Vagina (tissue), 2 donors: ENCODE results near the gene GNAT2.

Experiments
- POLR2A ChIP-seq, 2 donors: fragments of 450-650 bp; IDR thresholded peaks; one replicate each; pipeline ENCODE4 v1.6.1; 2017; ENCODE audit warnings: antibody characterized with exemption in 2 of 2, mild to moderate bottlenecking in 2 of 2, moderate library complexity in 2 of 2
- POLR2AphosphoS5 ChIP-seq, 2 donors: sonication (generic); formaldehyde crosslinking; IDR thresholded peaks; one replicate each; pipeline ENCODE4 v1.9.0; 2017; ENCODE audit warnings: antibody characterized with exemption in 2 of 2, mild to moderate bottlenecking in 2 of 2, low read depth in 1 of 2; ENCODE audit not compliant: insufficient read depth in 1 of 2
- TF ChIP-seq, protein P1 (sequence below), 3 experiments: fragments of 450-650 bp in 2 of 3; fragments of 200-600 bp in 1 of 3; sonication (generic) in 1 of 3; IDR thresholded peaks; one replicate each; pipeline ENCODE4 v1.5.1; 2017 to 2019; ENCODE audit warnings: antibody characterized with exemption in 3 of 3, mild to moderate bottlenecking in 2 of 3, moderate library complexity in 2 of 3

DNA sequence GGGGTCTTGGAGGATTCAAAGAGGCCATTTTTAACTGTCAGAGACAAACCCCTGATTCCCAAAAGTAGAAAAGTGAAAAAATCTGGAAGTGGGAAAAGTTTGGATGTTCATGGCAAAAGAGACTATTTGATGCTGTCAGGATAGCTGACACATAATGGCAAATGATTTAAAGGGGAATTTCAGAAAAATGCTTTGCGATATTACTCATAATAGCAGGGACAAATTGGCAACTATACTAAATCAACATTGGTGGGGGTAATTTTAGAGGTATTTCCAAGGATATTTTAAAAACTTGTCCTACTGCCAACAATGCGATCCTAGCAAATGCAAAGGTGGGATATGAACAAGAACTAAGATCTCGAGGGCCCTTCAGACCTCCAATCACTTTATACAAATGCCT lies 31.2 kb upstream of the GNAT2 start:
- TF ChIP-seq, protein P1, sequence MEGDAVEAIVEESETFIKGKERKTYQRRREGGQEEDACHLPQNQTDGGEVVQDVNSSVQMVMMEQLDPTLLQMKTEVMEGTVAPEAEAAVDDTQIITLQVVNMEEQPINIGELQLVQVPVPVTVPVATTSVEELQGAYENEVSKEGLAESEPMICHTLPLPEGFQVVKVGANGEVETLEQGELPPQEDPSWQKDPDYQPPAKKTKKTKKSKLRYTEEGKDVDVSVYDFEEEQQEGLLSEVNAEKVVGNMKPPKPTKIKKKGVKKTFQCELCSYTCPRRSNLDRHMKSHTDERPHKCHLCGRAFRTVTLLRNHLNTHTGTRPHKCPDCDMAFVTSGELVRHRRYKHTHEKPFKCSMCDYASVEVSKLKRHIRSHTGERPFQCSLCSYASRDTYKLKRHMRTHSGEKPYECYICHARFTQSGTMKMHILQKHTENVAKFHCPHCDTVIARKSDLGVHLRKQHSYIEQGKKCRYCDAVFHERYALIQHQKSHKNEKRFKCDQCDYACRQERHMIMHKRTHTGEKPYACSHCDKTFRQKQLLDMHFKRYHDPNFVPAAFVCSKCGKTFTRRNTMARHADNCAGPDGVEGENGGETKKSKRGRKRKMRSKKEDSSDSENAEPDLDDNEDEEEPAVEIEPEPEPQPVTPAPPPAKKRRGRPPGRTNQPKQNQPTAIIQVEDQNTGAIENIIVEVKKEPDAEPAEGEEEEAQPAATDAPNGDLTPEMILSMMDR (IDR thresholded peaks at IDR 0.05): no peak
- TF ChIP-seq POLR2AphosphoS5 (IDR thresholded peaks at IDR 0.05; ENCODE audit: insufficient read depth in 1 of 2, low read depth in 1 of 2): no peak
- TF ChIP-seq POLR2A (IDR thresholded peaks at IDR 0.05): no peak
